ENCODE data around the gene MAP7. TPM values are rescaled to one million over a fixed set of nuclear protein-coding genes. Genes with fewer than 3 reads are reported as not detected.

Gene MAP7
- total RNA-seq, 2 experiments from 2014 or later: not detected

DNA sequence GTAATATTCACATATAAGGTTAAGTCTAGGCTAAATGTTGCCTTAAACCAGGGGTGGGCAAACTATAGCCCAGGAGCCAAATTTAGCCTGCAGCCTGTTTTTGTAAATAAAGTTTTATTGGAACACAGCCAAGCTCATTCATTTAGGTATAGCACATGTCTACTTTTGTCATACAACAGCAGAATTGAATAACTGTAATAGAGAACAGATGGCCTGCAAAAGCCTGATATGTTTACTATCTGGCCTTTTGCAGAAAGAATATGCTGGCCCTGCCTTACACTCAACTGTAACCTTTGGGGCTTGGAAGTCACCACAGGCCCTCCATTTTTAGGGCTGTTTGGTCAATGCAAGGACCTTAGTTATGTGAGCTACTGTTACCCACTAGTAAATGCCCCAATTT, 242.9 kb downstream of the MAP7 start:
- intact Hi-C loops (cut with micrococcal nuclease; ENCODE audit: unreplicated experiment): no loop called here
- Histone ChIP-seq H3K36me3 (ENCODE audit: insufficient read depth, low read length) (no peaks in the 10 kb centered on the region), H3K4me1 (ENCODE audit: insufficient read depth, low read length, poor library complexity, severe bottlenecking) (no peaks in the 10 kb centered on the region), H2AFZ (ENCODE audit: low read length) (no peak overlapping the region), H3K4me3 (ENCODE audit: low read depth, low read length, poor library complexity, severe bottlenecking) (no peak overlapping the region), H3K9me3 (ENCODE audit: low read length) (no peaks in the 10 kb centered on the region), H3K27ac (ENCODE audit: low read depth, low read length, poor library complexity, severe bottlenecking) (no peak overlapping the region), H3K4me2 (ENCODE audit: low read length) (no peak overlapping the region), H4K20me1 (ENCODE audit: insufficient read depth, low read length) (no peaks in the 10 kb centered on the region), H3K9me2 (ENCODE audit: insufficient read depth, low read length) (no peaks in the 10 kb centered on the region), H3K79me2 (ENCODE audit: insufficient read depth, low read depth, low read length) (no peaks in the 10 kb centered on the region)
- ChIA-PET CTCF (ENCODE audit: unreplicated experiment) (no interaction called here), POLR2A (interaction anchor here (0.5 kb wide), 1 partner anchor 382 kb away, joined by 3 read pairs; no protein-coding TSS in a partner anchor)
- no TSS peak for BruUV-seq (replicated peaks)
- no peak for TF ChIP-seq EZH2phosphoT487 (IDR thresholded peaks at IDR 0.05; ENCODE audit: borderline replicate concordance, low read depth, low read length)
- TF ChIP-seq CTCF (conservative IDR thresholded peaks at IDR 0.05; ENCODE audit: low read length): no peak
- no peak for DNase-seq (ENCODE audit: low spot score)

DNA sequence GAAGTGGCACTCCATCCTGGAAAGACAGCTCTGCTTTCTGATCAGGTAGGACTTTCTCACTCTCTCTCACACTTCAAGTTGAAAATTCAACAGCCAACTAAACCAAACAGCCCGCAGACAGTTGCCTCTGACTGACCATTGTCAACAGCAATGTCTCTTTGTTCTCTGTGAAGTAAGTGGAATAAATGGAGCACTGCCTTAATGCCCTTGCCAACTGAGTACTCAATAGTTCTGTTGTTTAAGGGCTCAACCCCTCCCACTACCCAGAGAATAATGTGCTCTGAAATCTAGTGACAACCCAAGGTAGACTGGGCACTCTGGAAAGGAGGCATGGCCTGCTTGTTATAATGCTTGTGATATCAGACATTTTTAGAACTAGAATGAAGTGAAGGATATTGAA, 243.8 kb downstream of the MAP7 start:
- no TSS peak for BruUV-seq (replicated peaks)
- Histone ChIP-seq H3K36me3 (ENCODE audit: insufficient read depth, low read length) (no peaks in the 10 kb centered on the region), H3K4me1 (ENCODE audit: insufficient read depth, low read length, poor library complexity, severe bottlenecking) (no peaks in the 10 kb centered on the region), H3K9me2 (ENCODE audit: insufficient read depth, low read length) (no peaks in the 10 kb centered on the region), H3K27ac (ENCODE audit: low read depth, low read length, poor library complexity, severe bottlenecking) (no peak overlapping the region), H3K4me3 (ENCODE audit: low read depth, low read length, poor library complexity, severe bottlenecking) (no peak overlapping the region), H3K79me2 (ENCODE audit: insufficient read depth, low read depth, low read length) (no peaks in the 10 kb centered on the region), H4K20me1 (ENCODE audit: insufficient read depth, low read length) (no peaks in the 10 kb centered on the region), H3K4me2 (ENCODE audit: low read length) (no peak overlapping the region), H2AFZ (ENCODE audit: low read length) (no peak overlapping the region), H3K9me3 (ENCODE audit: low read length) (no peaks in the 10 kb centered on the region)
- ChIA-PET CTCF (ENCODE audit: unreplicated experiment) (no interaction called here), POLR2A (interaction anchor here (0.5 kb wide), 1 partner anchor 91 kb away, joined by 3 read pairs; no protein-coding TSS in a partner anchor)
- TF ChIP-seq EZH2phosphoT487 (IDR thresholded peaks at IDR 0.05; ENCODE audit: borderline replicate concordance, low read depth, low read length) (no peak), CTCF (conservative IDR thresholded peaks at IDR 0.05; ENCODE audit: low read length) (no peak)
- intact Hi-C loops (cut with micrococcal nuclease; ENCODE audit: unreplicated experiment): no loop called here
- DNase-seq (ENCODE audit: low spot score): no peak

DNA sequence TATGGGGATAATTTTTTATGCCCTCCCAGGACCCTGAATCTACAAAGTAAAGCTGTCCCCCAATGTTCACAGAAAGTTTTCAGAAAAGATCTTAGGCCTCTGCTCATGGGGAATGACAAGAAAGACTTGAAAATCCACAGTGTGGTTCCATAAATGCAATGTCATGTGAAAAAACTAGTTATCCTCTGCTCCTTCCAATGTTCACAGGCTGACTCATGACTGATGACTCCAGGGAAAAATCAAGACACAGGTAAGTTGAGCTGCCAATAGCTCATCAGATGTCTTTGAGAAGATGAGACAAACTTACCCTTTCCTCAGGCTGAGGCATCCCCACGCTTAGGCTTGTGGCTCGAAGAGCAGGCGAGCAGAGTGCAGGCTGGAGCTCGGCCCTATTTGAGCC, 245.8 kb downstream of the MAP7 start:
- Histone ChIP-seq H2AFZ (ENCODE audit: low read length) (no peak overlapping the region), H3K27ac (ENCODE audit: low read depth, low read length, poor library complexity, severe bottlenecking) (no peak overlapping the region), H3K9me2 (ENCODE audit: insufficient read depth, low read length) (no peaks in the 10 kb centered on the region), H3K9me3 (ENCODE audit: low read length) (no peaks in the 10 kb centered on the region), H3K36me3 (ENCODE audit: insufficient read depth, low read length) (no peaks in the 10 kb centered on the region), H3K4me2 (ENCODE audit: low read length) (no peak overlapping the region), H3K79me2 (ENCODE audit: insufficient read depth, low read depth, low read length) (no peaks in the 10 kb centered on the region), H3K4me3 (ENCODE audit: low read depth, low read length, poor library complexity, severe bottlenecking) (no peak overlapping the region), H3K4me1 (ENCODE audit: insufficient read depth, low read length, poor library complexity, severe bottlenecking) (no peaks in the 10 kb centered on the region), H4K20me1 (ENCODE audit: insufficient read depth, low read length) (no peaks in the 10 kb centered on the region)
- intact Hi-C loops (cut with micrococcal nuclease; ENCODE audit: unreplicated experiment): no loop called here
- ChIA-PET POLR2A (no interaction called here), CTCF (ENCODE audit: unreplicated experiment) (no interaction called here)
- DNase-seq (ENCODE audit: low spot score): no peak
- TF ChIP-seq CTCF (conservative IDR thresholded peaks at IDR 0.05; ENCODE audit: low read length) (no peak), EZH2phosphoT487 (IDR thresholded peaks at IDR 0.05; ENCODE audit: borderline replicate concordance, low read depth, low read length) (no peak)
- BruUV-seq (replicated peaks): no TSS peak
